H9 (cell line): Measurements from ENCODE around the gene HLA-F. TPM values are rescaled to one million over a fixed set of nuclear protein-coding genes. Genes with fewer than 3 reads are reported as not detected.

Experiments used
- DNase-seq: peaks from one replicate; pipeline ENCODE4 v3.0.0-alpha.2; 2017
- H2AFZ ChIP-seq: one replicate; pipeline ENCODE4 v1.6.1; 2013; ENCODE audit warnings: mild to moderate bottlenecking, low read length, control low read depth, moderate library complexity
- H2AK5ac ChIP-seq: 2 replicates; pipeline ENCODE4 v1.6.1; 2013; ENCODE audit warnings: low read length, control low read depth, mixed read lengths; ENCODE audit not compliant: insufficient read length
- H2BK120ac ChIP-seq: one replicate; pipeline ENCODE4 v1.6.1; 2013; ENCODE audit warnings: low read depth, mild to moderate bottlenecking, low read length, control low read depth, inconsistent platforms; ENCODE audit not compliant: poor library complexity, severe bottlenecking
- H2BK12ac ChIP-seq: 2 replicates; pipeline ENCODE4 v1.6.1; 2013; ENCODE audit warnings: low read length, control low read depth, mixed read lengths, low read depth; ENCODE audit not compliant: insufficient read length
- H2BK15ac ChIP-seq: 2 replicates; pipeline ENCODE4 v1.6.1; 2013; ENCODE audit warnings: low read depth, low read length, control low read depth
- H2BK20ac ChIP-seq: one replicate; pipeline ENCODE4 v1.6.1; 2013; ENCODE audit warnings: low read depth, mild to moderate bottlenecking, low read length, control low read depth, inconsistent platforms; ENCODE audit not compliant: poor library complexity, severe bottlenecking
- H2BK5ac ChIP-seq: 2 replicates; pipeline ENCODE4 v1.6.1; 2013; ENCODE audit warnings: low read length, control low read depth, mixed read lengths; ENCODE audit not compliant: insufficient read length
- H3K14ac ChIP-seq: 2 replicates; pipeline ENCODE4 v1.6.1; 2013; ENCODE audit warnings: low read length, control low read depth; ENCODE audit not compliant: insufficient read depth
- H3K18ac ChIP-seq: 2 replicates; pipeline ENCODE4 v1.6.1; 2013; ENCODE audit warnings: low read depth, mild to moderate bottlenecking, mixed read lengths, low read length, control low read depth; ENCODE audit not compliant: insufficient read length
- H3K23ac ChIP-seq: 2 replicates; pipeline ENCODE4 v1.6.1; 2013; ENCODE audit warnings: low read length, control low read depth, mixed read lengths, low read depth; ENCODE audit not compliant: insufficient read length
- H3K23me2 ChIP-seq: 2 replicates; pipeline ENCODE4 v1.6.1; 2013; ENCODE audit warnings: low read depth, mild to moderate bottlenecking, mixed read lengths, low read length, control low read depth; ENCODE audit not compliant: insufficient read length, poor library complexity, severe bottlenecking
- H3K27ac ChIP-seq: 2 replicates; pipeline ENCODE4 v1.5.1; 2013; ENCODE audit warnings: low read length, control low read depth, mixed read lengths, low read depth; ENCODE audit not compliant: insufficient read length
- H3K27me3 ChIP-seq: 2 replicates; pipeline ENCODE4 v1.6.1; 2013; ENCODE audit warnings: low read length, control low read depth, inconsistent platforms; ENCODE audit not compliant: insufficient read depth
- H3K4ac ChIP-seq: 2 replicates; pipeline ENCODE4 v1.6.1; 2013; ENCODE audit warnings: low read depth, mild to moderate bottlenecking, control low read depth, inconsistent platforms, low read length, moderate library complexity
- H3K4me1 ChIP-seq: 2 replicates; pipeline ENCODE4 v1.6.1; 2013; ENCODE audit warnings: low read length, control low read depth, inconsistent platforms; ENCODE audit not compliant: insufficient read depth
- H3K4me2 ChIP-seq: 2 replicates; pipeline ENCODE4 v1.6.1; 2013; ENCODE audit warnings: low read length, control low read depth, mixed read lengths; ENCODE audit not compliant: insufficient read length, insufficient read depth
- H3K56ac ChIP-seq: 2 replicates; pipeline ENCODE4 v1.6.1; 2013; ENCODE audit warnings: low read depth, mild to moderate bottlenecking, mixed read lengths, low read length, control low read depth; ENCODE audit not compliant: insufficient read length
- H3K79me1 ChIP-seq: 2 replicates; pipeline ENCODE4 v1.6.1; 2013; ENCODE audit warnings: low read depth, mild to moderate bottlenecking, moderate library complexity, low read length, control low read depth, inconsistent platforms; ENCODE audit not compliant: insufficient read depth, poor library complexity, severe bottlenecking
- H3K79me2 ChIP-seq: 2 replicates; pipeline ENCODE4 v1.6.1; 2013; ENCODE audit warnings: low read length, control low read depth, inconsistent platforms; ENCODE audit not compliant: insufficient read depth
- H3K9ac ChIP-seq: 2 replicates; pipeline ENCODE4 v1.6.1; 2013; ENCODE audit warnings: low read length, control low read depth, mixed read lengths; ENCODE audit not compliant: insufficient read length; ENCODE audit errors: extremely low read depth
- H3K9me3 ChIP-seq: one replicate; pipeline ENCODE4 v1.6.1; 2013; ENCODE audit warnings: low read depth, low read length, inconsistent platforms; ENCODE audit not compliant: control insufficient read depth
- H3T11ph ChIP-seq: one replicate; pipeline ENCODE4 v1.6.1; 2013; ENCODE audit warnings: mild to moderate bottlenecking, low read length, control low read depth, inconsistent platforms
- H4K20me1 ChIP-seq: one replicate; pipeline ENCODE4 v1.6.1; 2013; ENCODE audit not compliant: control insufficient read depth, insufficient read length, insufficient read depth
- H4K5ac ChIP-seq: 2 replicates; pipeline ENCODE4 v1.6.1; 2013; ENCODE audit warnings: low read depth, mild to moderate bottlenecking, mixed read lengths, low read length, control low read depth; ENCODE audit not compliant: insufficient read length
- H4K8ac ChIP-seq: replicated peaks from 2 replicates; pipeline ENCODE4 v1.6.1; 2013; ENCODE audit warnings: low read length, control low read depth, mixed read lengths, low read depth; ENCODE audit not compliant: insufficient read length
- H4K91ac ChIP-seq: 2 replicates; pipeline ENCODE4 v1.6.1; 2013; ENCODE audit warnings: low read depth, mild to moderate bottlenecking, moderate library complexity, mixed read lengths, low read length, control low read depth; ENCODE audit not compliant: insufficient read length
- H3K27ac Mint-ChIP-seq, 3 experiments: 2 replicates in 2 of 3; 3 replicates in 1 of 3; pipeline ENCODE4 v1.8.0; 2020 to 2021; ENCODE audit warnings: mixed read lengths in 3 of 3, mild to moderate bottlenecking in 1 of 3, moderate library complexity in 1 of 3
- H3K27me3 Mint-ChIP-seq: 2 replicates; pipeline ENCODE4 v1.8.0; 2021; ENCODE audit warnings: low read depth, mild to moderate bottlenecking, moderate library complexity, mixed read lengths
- H3K36me3 Mint-ChIP-seq, 3 experiments: 2 replicates in 2 of 3; 3 replicates in 1 of 3; pipeline ENCODE4 v1.8.0; 2020 to 2021; ENCODE audit warnings: low read depth in 3 of 3, mixed read lengths in 3 of 3; ENCODE audit not compliant: insufficient read depth in 1 of 3
- H3K4me1 Mint-ChIP-seq, 2 experiments: 2 replicates each; pipeline ENCODE4 v1.8.0; 2020; ENCODE audit warnings: mixed read lengths in 2 of 2
- H3K4me3 Mint-ChIP-seq, 2 experiments: 2 replicates in 1 of 2; 3 replicates in 1 of 2; pipeline ENCODE4 v1.8.0; 2020 to 2021; ENCODE audit warnings: mild to moderate bottlenecking in 2 of 2, mixed read lengths in 2 of 2, moderate library complexity in 1 of 2
- H3K9me3 Mint-ChIP-seq, 2 experiments: 2 replicates in 1 of 2; 3 replicates in 1 of 2; pipeline ENCODE4 v1.8.0; 2020; ENCODE audit warnings: mild to moderate bottlenecking in 2 of 2, mixed read lengths in 2 of 2, moderate library complexity in 1 of 2
- whole genome bisulfite sequencing: extraction: QIAGEN DNeasy Blood & Tissue Kit; methylation state at CpG from one replicate; pipeline ENCODE4 v1.1.7; 2013; ENCODE audit warnings: missing lambda C conversion rate, low lambda C conversion rate, mixed read lengths; ENCODE audit not compliant: insufficient read length; ENCODE audit errors: extremely low coverage; 5-methylcytosine and 5-hydroxymethylcytosine counted together
- total RNA-seq: library from RNA; stranded (reverse); gene quantifications from 2 replicates; pipeline ENCODE4 v1.2.1, GENCODE V29; 2021
- TF ChIP-seq, protein P1 (sequence below): fragments of 200-600 bp; sonication (generic); conservative IDR thresholded peaks from 3 replicates; pipeline ENCODE4 v1.8.0; 2021; ENCODE audit warnings: antibody characterized with exemption, mild to moderate bottlenecking

Gene HLA-F
- total RNA-seq, 1 experiment from 2014 or later: 7.4 TPM

DNA sequence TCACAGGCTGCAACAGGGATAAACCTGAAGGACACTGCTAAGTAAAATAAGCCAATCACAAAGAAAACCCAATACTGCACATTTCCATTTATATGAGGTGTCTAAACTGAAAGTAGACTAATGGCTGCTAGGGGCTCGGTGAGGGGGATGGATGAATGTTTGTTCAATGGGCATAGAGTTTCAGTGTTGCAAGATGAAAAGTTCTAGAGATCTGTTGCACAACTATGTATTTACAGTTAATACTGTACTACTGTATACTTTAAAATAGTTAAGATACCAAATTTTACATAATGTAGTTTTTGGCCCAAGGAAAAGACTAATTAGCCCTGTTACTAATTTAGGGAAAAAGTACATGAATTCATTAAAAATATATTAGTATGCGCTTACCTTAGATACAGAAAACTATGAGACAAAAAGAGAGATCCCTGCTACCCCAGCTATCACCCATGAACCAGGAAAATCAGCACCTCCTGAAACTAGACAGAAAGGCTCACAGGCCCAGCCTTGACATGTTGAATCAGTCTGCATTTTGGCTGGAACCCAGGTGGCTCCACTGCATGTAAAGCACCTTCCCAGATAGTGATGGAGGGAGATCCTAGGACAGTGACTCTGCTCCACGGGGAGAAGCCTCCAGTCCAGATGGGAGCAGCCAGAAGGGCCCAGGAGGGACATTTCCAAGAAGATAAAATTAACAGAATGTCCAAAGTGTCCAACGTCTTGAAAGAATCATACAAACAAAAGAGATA lies 16.1 kb downstream of the HLA-F start:
- no peak for DNase-seq
- Mint-ChIP-seq H3K4me3 (no peak overlapping the region), H3K9me3 (no peaks in the 10 kb centered on the region), H3K36me3 (peaks cover 0 to 2% (median 0%) of the 10 kb centered on the region in 3 experiments; a peak in 3 of 7 replicates), H3K27ac (no peak overlapping the region), H3K4me1 (peaks cover 6 to 8% of the 10 kb centered on the region in 2 experiments), H3K27me3 (peaks cover 5% of the 10 kb centered on the region; the same call in 1 of the 2 replicates)
- no peak overlapping the region for H3K4me2 ChIP-seq
- H3K9me3 ChIP-seq: no peaks in the 10 kb centered on the region
- H3K23me2 ChIP-seq: no peaks in the 10 kb centered on the region
- no peaks in the 10 kb centered on the region for H3K79me2 ChIP-seq
- no peak overlapping the region for H2AFZ ChIP-seq
- no peak overlapping the region for H3T11ph ChIP-seq
- no peaks in the 10 kb centered on the region for H3K4me1 ChIP-seq
- TF ChIP-seq, protein P1, sequence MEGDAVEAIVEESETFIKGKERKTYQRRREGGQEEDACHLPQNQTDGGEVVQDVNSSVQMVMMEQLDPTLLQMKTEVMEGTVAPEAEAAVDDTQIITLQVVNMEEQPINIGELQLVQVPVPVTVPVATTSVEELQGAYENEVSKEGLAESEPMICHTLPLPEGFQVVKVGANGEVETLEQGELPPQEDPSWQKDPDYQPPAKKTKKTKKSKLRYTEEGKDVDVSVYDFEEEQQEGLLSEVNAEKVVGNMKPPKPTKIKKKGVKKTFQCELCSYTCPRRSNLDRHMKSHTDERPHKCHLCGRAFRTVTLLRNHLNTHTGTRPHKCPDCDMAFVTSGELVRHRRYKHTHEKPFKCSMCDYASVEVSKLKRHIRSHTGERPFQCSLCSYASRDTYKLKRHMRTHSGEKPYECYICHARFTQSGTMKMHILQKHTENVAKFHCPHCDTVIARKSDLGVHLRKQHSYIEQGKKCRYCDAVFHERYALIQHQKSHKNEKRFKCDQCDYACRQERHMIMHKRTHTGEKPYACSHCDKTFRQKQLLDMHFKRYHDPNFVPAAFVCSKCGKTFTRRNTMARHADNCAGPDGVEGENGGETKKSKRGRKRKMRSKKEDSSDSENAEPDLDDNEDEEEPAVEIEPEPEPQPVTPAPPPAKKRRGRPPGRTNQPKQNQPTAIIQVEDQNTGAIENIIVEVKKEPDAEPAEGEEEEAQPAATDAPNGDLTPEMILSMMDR: no peak
- H4K91ac ChIP-seq: no peak overlapping the region
- no peak overlapping the region for H2BK120ac ChIP-seq
- no peak overlapping the region for H4K8ac ChIP-seq
- no peak overlapping the region for H2BK20ac ChIP-seq
- H4K5ac ChIP-seq: no peak overlapping the region
- H3K56ac ChIP-seq: no peak overlapping the region
- no peak overlapping the region for H3K14ac ChIP-seq
- WGBS: no CpG with 5 or more reads among the region's 4 CpGs
- no peak overlapping the region for H2BK15ac ChIP-seq
- H3K27me3 ChIP-seq: no peaks in the 10 kb centered on the region
- no peak overlapping the region for H3K18ac ChIP-seq
- no peak overlapping the region for H3K23ac ChIP-seq
- H3K27ac ChIP-seq: no peak overlapping the region
- H3K4ac ChIP-seq: no peak overlapping the region
- H2AK5ac ChIP-seq: no peak overlapping the region
- no peak overlapping the region for H2BK5ac ChIP-seq
- no peak overlapping the region for H2BK12ac ChIP-seq
- H3K79me1 ChIP-seq: no peaks in the 10 kb centered on the region
- no peaks in the 10 kb centered on the region for H4K20me1 ChIP-seq
- H3K9ac ChIP-seq: no peak overlapping the region
